ENCODE results near the gene TCEA2. TPM values are rescaled to one million over a fixed set of nuclear protein-coding genes. Genes with fewer than 3 reads are reported as not detected.

The TCEA2 gene
- total and polyA plus RNA-seq, 2 of the 13 experiments (the other 11 are each of a cell fraction or from before 2014, with no cell fraction given): 28.1 to 33.7 TPM

DNA sequence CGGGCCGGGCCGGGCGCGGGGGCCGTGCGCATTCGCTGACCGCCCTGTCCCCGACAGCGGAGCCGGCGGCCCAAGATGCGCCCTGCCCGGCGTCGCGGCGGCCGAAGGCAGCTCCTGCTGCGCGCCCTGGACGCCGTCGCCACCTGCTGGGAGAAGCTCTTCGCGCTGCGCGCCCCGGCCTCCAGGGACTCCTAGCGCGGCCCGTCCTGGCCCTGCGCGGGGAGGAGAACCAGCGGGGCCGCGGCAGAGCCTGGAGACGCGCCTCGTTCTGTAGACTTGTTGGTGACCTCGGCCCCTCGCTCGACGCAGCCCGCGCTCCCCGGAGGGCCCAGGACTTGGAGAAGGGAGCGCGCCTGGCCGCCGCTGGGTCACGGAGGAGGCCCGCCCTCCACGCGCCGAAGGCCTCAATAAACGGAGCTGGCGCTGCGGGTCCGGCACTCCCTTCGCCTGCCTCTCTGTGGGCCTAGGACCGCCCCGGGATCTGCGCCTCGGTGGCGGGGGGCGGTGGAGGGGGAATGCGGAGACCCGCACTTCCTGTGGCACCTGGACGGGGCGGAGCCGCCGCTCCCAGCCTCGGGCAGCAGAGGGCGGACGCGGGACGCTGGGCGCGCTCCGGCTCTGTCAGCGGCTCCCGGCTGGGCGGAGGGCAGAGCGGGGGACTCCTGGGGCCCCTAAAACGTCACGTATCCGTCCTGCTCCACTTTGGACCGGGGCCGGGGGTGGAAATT is 24.3 kb upstream of the TCEA2 start (continued):
- no peak for TF ChIP-seq FOXK1 (CRISPR knock-in tag; IDR thresholded peaks at IDR 0.05; ENCODE audit: borderline replicate concordance, low read depth)
- no peak for TF ChIP-seq MEIS2 (CRISPR knock-in tag; IDR thresholded peaks at IDR 0.05)
- TF ChIP-seq SALL2 (CRISPR knock-in tag; IDR thresholded peaks at IDR 0.05): 0 out of 2 replicates have a peak, but pooled peaks have one; percentile 11
- TF ChIP-seq SRSF1 (optimal IDR thresholded peaks at IDR 0.05; ENCODE audit: low read depth, low read length): peak; percentile 46
- TF ChIP-seq ZNF503 (CRISPR knock-in tag; IDR thresholded peaks at IDR 0.05): no peak
- no peak for TF ChIP-seq EP300 (IDR thresholded peaks at IDR 0.05; ENCODE audit: low read depth in 2 of 2, low read length in 2 of 2)
- TF ChIP-seq EP300 (CRISPR knock-in tag; IDR thresholded peaks at IDR 0.05; ENCODE audit: borderline replicate concordance): no peak
- TF ChIP-seq ZIK1 (CRISPR knock-in tag; IDR thresholded peaks at IDR 0.05; ENCODE audit: borderline replicate concordance, low read depth): no peak
- no peak for TF ChIP-seq ZNF768 (CRISPR knock-in tag; IDR thresholded peaks at IDR 0.05)
- no peak for TF ChIP-seq RARG (CRISPR knock-in tag; IDR thresholded peaks at IDR 0.05; ENCODE audit: low read depth)
- TF ChIP-seq BHLHE40 (IDR thresholded peaks at IDR 0.05; ENCODE audit: low read length): no peak
- no peak for TF ChIP-seq ZNF350 (CRISPR knock-in tag; IDR thresholded peaks at IDR 0.05; ENCODE audit: borderline replicate concordance, low read depth)
- TF ChIP-seq RORA (CRISPR knock-in tag; IDR thresholded peaks at IDR 0.05): no peak
- TF ChIP-seq ZNF44 (CRISPR knock-in tag; IDR thresholded peaks at IDR 0.05): no peak
- TF ChIP-seq, protein P1, sequence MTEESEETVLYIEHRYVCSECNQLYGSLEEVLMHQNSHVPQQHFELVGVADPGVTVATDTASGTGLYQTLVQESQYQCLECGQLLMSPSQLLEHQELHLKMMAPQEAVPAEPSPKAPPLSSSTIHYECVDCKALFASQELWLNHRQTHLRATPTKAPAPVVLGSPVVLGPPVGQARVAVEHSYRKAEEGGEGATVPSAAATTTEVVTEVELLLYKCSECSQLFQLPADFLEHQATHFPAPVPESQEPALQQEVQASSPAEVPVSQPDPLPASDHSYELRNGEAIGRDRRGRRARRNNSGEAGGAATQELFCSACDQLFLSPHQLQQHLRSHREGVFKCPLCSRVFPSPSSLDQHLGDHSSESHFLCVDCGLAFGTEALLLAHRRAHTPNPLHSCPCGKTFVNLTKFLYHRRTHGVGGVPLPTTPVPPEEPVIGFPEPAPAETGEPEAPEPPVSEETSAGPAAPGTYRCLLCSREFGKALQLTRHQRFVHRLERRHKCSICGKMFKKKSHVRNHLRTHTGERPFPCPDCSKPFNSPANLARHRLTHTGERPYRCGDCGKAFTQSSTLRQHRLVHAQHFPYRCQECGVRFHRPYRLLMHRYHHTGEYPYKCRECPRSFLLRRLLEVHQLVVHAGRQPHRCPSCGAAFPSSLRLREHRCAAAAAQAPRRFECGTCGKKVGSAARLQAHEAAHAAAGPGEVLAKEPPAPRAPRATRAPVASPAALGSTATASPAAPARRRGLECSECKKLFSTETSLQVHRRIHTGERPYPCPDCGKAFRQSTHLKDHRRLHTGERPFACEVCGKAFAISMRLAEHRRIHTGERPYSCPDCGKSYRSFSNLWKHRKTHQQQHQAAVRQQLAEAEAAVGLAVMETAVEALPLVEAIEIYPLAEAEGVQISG (CRISPR knock-in tag; IDR thresholded peaks at IDR 0.05): 0 out of 2 replicates have a peak, but pooled peaks have one; percentile 33
- no peak for TF ChIP-seq PAWR (CRISPR knock-in tag; IDR thresholded peaks at IDR 0.05; ENCODE audit: borderline replicate concordance)
- TF ChIP-seq, protein P2, sequence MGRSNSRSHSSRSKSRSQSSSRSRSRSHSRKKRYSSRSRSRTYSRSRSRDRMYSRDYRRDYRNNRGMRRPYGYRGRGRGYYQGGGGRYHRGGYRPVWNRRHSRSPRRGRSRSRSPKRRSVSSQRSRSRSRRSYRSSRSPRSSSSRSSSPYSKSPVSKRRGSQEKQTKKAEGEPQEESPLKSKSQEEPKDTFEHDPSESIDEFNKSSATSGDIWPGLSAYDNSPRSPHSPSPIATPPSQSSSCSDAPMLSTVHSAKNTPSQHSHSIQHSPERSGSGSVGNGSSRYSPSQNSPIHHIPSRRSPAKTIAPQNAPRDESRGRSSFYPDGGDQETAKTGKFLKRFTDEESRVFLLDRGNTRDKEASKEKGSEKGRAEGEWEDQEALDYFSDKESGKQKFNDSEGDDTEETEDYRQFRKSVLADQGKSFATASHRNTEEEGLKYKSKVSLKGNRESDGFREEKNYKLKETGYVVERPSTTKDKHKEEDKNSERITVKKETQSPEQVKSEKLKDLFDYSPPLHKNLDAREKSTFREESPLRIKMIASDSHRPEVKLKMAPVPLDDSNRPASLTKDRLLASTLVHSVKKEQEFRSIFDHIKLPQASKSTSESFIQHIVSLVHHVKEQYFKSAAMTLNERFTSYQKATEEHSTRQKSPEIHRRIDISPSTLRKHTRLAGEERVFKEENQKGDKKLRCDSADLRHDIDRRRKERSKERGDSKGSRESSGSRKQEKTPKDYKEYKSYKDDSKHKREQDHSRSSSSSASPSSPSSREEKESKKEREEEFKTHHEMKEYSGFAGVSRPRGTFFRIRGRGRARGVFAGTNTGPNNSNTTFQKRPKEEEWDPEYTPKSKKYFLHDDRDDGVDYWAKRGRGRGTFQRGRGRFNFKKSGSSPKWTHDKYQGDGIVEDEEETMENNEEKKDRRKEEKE (IDR thresholded peaks at IDR 0.05): no peak
- TF ChIP-seq, protein P3, sequence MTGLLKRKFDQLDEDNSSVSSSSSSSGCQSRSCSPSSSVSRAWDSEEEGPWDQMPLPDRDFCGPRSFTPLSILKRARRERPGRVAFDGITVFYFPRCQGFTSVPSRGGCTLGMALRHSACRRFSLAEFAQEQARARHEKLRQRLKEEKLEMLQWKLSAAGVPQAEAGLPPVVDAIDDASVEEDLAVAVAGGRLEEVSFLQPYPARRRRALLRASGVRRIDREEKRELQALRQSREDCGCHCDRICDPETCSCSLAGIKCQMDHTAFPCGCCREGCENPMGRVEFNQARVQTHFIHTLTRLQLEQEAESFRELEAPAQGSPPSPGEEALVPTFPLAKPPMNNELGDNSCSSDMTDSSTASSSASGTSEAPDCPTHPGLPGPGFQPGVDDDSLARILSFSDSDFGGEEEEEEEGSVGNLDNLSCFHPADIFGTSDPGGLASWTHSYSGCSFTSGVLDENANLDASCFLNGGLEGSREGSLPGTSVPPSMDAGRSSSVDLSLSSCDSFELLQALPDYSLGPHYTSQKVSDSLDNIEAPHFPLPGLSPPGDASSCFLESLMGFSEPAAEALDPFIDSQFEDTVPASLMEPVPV (CRISPR knock-in tag; IDR thresholded peaks at IDR 0.05): 0 out of 2 replicates have a peak, but pooled peaks have one; percentile 37
- 0 out of 2 replicates have a peak, but pooled peaks have one; percentile 16 for TF ChIP-seq DR1 (CRISPR knock-in tag; IDR thresholded peaks at IDR 0.05)
